Naive thymus-derived CD4-positive, alpha-beta T cell (primary cell): Measurements from ENCODE around the gene UQCRHL. TPM values are rescaled to one million over a fixed set of nuclear protein-coding genes. Genes with fewer than 3 reads are reported as not detected.

Experiments used
- ATAC-seq: fragments of 150-1000 bp; cut with Tn5 transposase; 2 replicates; pipeline ENCODE4 v1.10.0; 2021; ENCODE audit warnings: mild to moderate bottlenecking, moderate library complexity
- CTCF ChIA-PET: fragments of 350-600 bp; sonication (Branson Sonifier 250); formaldehyde crosslinking; loops from one replicate; lab custom pipeline; 2021; ENCODE audit warnings: antibody characterized with exemption; lab: Charles Lee
- POLR2A ChIA-PET: fragments of 350-600 bp; sonication (Branson Sonifier 250); formaldehyde crosslinking; loops from one replicate; lab custom pipeline; 2021; ENCODE audit warnings: antibody characterized with exemption, inconsistent platforms; lab: Charles Lee
- DNase-seq, 9 donors: peaks; one replicate each; pipeline versions ENCODE4 v3.0.0 to v3.0.0-alpha.2; 2020 to 2022; ENCODE audit warnings: mixed read lengths in 1 of 9
- H3K27ac ChIP-seq: one replicate; pipeline ENCODE4 v1.7.0; 2013; ENCODE audit warnings: mild to moderate bottlenecking, low read depth, low read length, moderate library complexity
- H3K27me3 ChIP-seq, 2 donors: one replicate each; pipeline ENCODE4 v1.7.0; 2013; ENCODE audit warnings: low read length in 2 of 2, mild to moderate bottlenecking in 2 of 2, moderate library complexity in 2 of 2; ENCODE audit not compliant: control insufficient read depth in 2 of 2, insufficient read depth in 2 of 2
- H3K36me3 ChIP-seq, 3 experiments: 1 replicate in 2 of 3; 2 replicates in 1 of 3; pipeline ENCODE4 v1.7.0; 2013; ENCODE audit warnings: low read length in 3 of 3, mild to moderate bottlenecking in 3 of 3, moderate library complexity in 1 of 3; ENCODE audit not compliant: insufficient read depth in 3 of 3, control insufficient read depth in 2 of 3
- H3K4me1 ChIP-seq, 2 donors: one replicate each; pipeline ENCODE4 v1.7.0; 2013; ENCODE audit warnings: low read length in 2 of 2, mild to moderate bottlenecking in 2 of 2, moderate library complexity in 1 of 2; ENCODE audit not compliant: control insufficient read depth in 2 of 2, insufficient read depth in 2 of 2
- H3K4me3 ChIP-seq: 2 replicates; pipeline ENCODE4 v1.7.0; 2013; ENCODE audit warnings: mild to moderate bottlenecking, low read length
- H3K9me3 ChIP-seq, 3 experiments: 1 replicate in 2 of 3; 2 replicates in 1 of 3; pipeline ENCODE4 v1.7.0; 2013; ENCODE audit warnings: low read length in 3 of 3; ENCODE audit not compliant: control insufficient read depth in 2 of 3
- H3K27ac Mint-ChIP-seq, 9 donors: one replicate each; pipeline ENCODE4 v1.8.0; 2020 to 2022; ENCODE audit warnings: mixed read lengths in 9 of 9, mild to moderate bottlenecking in 8 of 9, moderate library complexity in 5 of 9, inconsistent platforms in 2 of 9
- H3K27me3 Mint-ChIP-seq, 5 donors: one replicate each; pipeline ENCODE4 v1.8.0; 2021 to 2022; ENCODE audit warnings: mixed read lengths in 5 of 5, mild to moderate bottlenecking in 1 of 5
- H3K36me3 Mint-ChIP-seq, 5 donors: one replicate each; pipeline ENCODE4 v1.8.0; 2020 to 2022; ENCODE audit warnings: mixed read lengths in 5 of 5, mild to moderate bottlenecking in 3 of 5, inconsistent platforms in 1 of 5
- H3K4me1 Mint-ChIP-seq, 7 donors: one replicate each; pipeline ENCODE4 v1.8.0; 2020 to 2022; ENCODE audit warnings: mixed read lengths in 7 of 7, mild to moderate bottlenecking in 3 of 7, inconsistent platforms in 1 of 7
- H3K4me3 Mint-ChIP-seq, 10 donors: one replicate each; pipeline ENCODE4 v1.8.0; 2020 to 2022; ENCODE audit warnings: mild to moderate bottlenecking in 10 of 10, mixed read lengths in 10 of 10, moderate library complexity in 6 of 10, inconsistent platforms in 2 of 10
- H3K9me3 Mint-ChIP-seq, 11 donors: one replicate each; pipeline ENCODE4 v1.8.0; 2020 to 2022; ENCODE audit warnings: mixed read lengths in 11 of 11, mild to moderate bottlenecking in 4 of 11, inconsistent platforms in 1 of 11, moderate library complexity in 1 of 11
- intact Hi-C, 2 donors: fragments of 100-400 bp; cut with micrococcal nuclease; formaldehyde crosslinking; loops; one replicate each; pipeline ENCODE4 v1.15.1; 2023
- polyA plus RNA-seq, 2 donors: library from polyadenylated mRNA; unstranded; fragments of 300-500 nt; fragmentation: Illumina TruSeq; gene quantifications; one replicate each; pipeline ENCODE4 v1.2.3, GENCODE V29; 2021
- total RNA-seq, 6 experiments: library from RNA in 5 of 6; stranded (reverse) in 5 of 6; gene quantifications; 1 replicate in 5 of 6; 2 replicates in 1 of 6; pipeline ENCODE4 v1.2.3 and lab custom pipeline; 2021 to 2026

UQCRHL gene
- total and polyA plus RNA-seq, 7 experiments from 2014 or later, result 0.43 to 1.9 (median 1.1) TPM

DNA sequence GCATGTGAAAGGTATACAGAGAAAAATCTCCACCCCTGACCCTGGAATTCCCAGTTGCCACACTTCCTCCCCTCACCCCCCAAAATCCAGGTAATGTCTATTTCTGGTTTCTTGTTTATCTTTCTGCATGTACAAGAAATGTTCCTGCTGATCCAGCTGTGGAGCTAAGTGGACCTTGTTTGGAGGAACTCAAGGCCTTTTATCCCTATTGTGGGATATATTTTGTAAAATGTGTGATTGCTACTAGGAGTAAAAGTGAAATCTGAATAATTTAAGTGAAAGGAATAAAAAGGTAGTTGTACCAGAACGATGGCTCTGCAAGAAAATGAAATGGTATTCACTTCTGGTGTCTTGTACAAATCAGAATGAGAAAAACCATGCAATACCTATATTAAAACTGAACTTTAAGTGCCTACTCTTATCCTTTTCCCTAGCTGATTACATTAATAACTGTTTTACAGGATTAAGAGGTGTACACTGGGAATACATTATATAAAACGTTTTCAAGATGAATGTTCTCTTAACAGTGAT lies 43.1 kb upstream of the UQCRHL start:
- no peaks in the 10 kb centered on the region for H3K36me3 Mint-ChIP-seq
- H3K27ac ChIP-seq, result peak overlapping the region; percentile 90
- no peaks in the 10 kb centered on the region for H3K27me3 Mint-ChIP-seq
- H3K9me3 ChIP-seq, result no peaks in the 10 kb centered on the region
- H3K4me1 ChIP-seq, result peaks cover 20 to 21% of the 10 kb centered on the region in 2 donors
- ATAC-seq (no peak), DNase-seq (no peak)
- peak overlapping the region in 7 of 9 donors; percentile 25 to 94 (median 85) for H3K27ac Mint-ChIP-seq
- peak overlapping the region; percentile 34 for H3K4me3 ChIP-seq
- no peaks in the 10 kb centered on the region for H3K27me3 ChIP-seq
- POLR2A ChIA-PET, result interaction anchor here (0.6 to 11.0 kb wide), 6 partner anchors 12 to 126 kb away, joined by 3 to 227 read pairs (median 6); partner anchors contain the start of gene ZBTB17
- no peaks in the 10 kb centered on the region for H3K36me3 ChIP-seq
- no peaks in the 10 kb centered on the region for H3K9me3 Mint-ChIP-seq
- intact Hi-C loops, result no loop called here
- CTCF ChIA-PET, result no interaction called here
- H3K4me3 Mint-ChIP-seq, result peak overlapping the region; percentile 77 to 99 (median 97)
- H3K4me1 Mint-ChIP-seq, result peaks cover 17 to 69% (median 46%) of the 10 kb centered on the region in 7 donors

- ChIA-PET POLR2A (interaction anchor here (0.6 to 11.0 kb wide), 8 partner anchors 9 to 126 kb away, joined by 3 to 227 read pairs (median 6); partner anchors contain the start of gene ZBTB17), CTCF (interaction anchor here (0.6 to 0.8 kb wide), 2 partner anchors 34 to 558 kb away, joined by 3 to 4 read pairs; no protein-coding TSS in a partner anchor)
- Histone ChIP-seq H3K27ac (peak overlapping the region; percentile 90), H3K4me3 (peak overlapping the region; percentile 74), H3K36me3 (no peaks in the 10 kb centered on the region), H3K4me1 (peaks cover 20 to 23% of the 10 kb centered on the region in 2 donors), H3K9me3 (no peaks in the 10 kb centered on the region), H3K27me3 (no peaks in the 10 kb centered on the region)
- Mint-ChIP-seq H3K27me3 (no peaks in the 10 kb centered on the region), H3K36me3 (no peaks in the 10 kb centered on the region), H3K4me1 (peaks cover 21 to 70% (median 48%) of the 10 kb centered on the region in 7 donors), H3K27ac (peak overlapping the region; percentile 88 to 97 (median 94)), H3K4me3 (peak overlapping the region; percentile 89 to 99 (median 98)), H3K9me3 (no peaks in the 10 kb centered on the region)
- intact Hi-C loops, result loop anchor here (1.0 to 5.0 kb wide), 6 partner anchors 35 to 502 kb away; partner anchors contain the start of gene FBXO42 (in 1 of the 2)
- DNase-seq (peak in 8 of 9 donors; percentile 5 to 47 (median 18)), ATAC-seq (no peak)
Observed at GRCh38 chr1:15849775-15850324, 42.4 kb upstream of the UQCRHL start.

DNA sequence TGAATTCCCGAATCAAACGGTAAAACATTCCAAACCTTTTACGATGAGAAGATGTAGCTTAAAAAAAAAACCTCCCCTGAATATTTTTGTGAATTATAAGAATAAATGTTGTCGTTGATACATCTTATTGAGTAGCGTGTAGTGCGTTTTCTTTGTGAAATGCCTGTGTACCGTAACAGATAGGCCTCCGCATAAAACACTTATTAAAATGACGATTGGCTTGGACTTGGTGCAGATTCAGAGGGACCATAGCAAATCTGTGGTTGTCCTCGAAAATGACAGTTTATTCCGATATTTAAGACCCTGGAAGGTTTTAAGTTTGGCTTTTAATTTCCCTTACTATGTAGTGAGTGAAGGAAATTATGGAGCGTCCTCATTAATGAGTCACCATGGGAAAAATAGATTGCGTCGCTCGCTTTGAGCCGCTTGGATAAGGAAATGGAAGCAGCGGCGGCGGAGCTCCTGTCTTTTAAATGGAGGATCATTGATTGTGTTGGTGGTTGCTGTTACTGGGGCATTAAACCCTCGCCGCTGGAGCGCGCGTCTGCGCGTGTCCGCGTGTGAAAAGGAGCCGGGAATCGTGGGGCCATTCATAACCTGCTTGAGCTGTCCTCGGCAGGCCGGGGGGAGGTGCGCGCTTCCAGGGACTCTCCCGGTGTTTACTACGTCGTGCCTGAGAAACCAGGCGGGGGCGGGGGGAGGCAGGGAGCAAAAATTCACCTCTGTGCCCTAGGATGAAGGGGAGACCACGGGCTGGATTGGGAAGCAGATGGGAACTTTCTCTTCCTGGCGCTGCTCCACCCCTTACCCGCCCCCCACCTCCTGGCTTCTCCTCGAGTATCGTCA lies 41.7 kb upstream of the UQCRHL start:
- CTCF ChIA-PET, result interaction anchor here (0.6 to 0.8 kb wide), 2 partner anchors 33 to 558 kb away, joined by 3 to 4 read pairs; no protein-coding TSS in a partner anchor
- no peaks in the 10 kb centered on the region for H3K9me3 Mint-ChIP-seq
- H3K27me3 Mint-ChIP-seq, result no peaks in the 10 kb centered on the region
- ATAC-seq (no peak), DNase-seq (peak; percentile 43 to 76 (median 62))
- H3K27ac ChIP-seq, result peak overlapping the region; percentile 90
- H3K4me3 Mint-ChIP-seq, result peak overlapping the region; percentile 89 to 99 (median 98)
- H3K4me1 ChIP-seq, result peaks cover 20 to 26% of the 10 kb centered on the region in 2 donors
- H3K36me3 Mint-ChIP-seq, result no peaks in the 10 kb centered on the region
- no peaks in the 10 kb centered on the region for H3K9me3 ChIP-seq
- H3K36me3 ChIP-seq, result no peaks in the 10 kb centered on the region
- H3K4me1 Mint-ChIP-seq, result peaks cover 21 to 66% (median 46%) of the 10 kb centered on the region in 7 donors
- intact Hi-C loops, result loop anchor here (1.0 to 5.0 kb wide), 6 partner anchors 34 to 503 kb away; partner anchors contain the start of gene FBXO42 (in 1 of the 2)
- H3K4me3 ChIP-seq, result peak overlapping the region; percentile 74
- POLR2A ChIA-PET, result interaction anchor here (0.6 to 11.0 kb wide), 12 partner anchors 9 to 1056 kb away, joined by 3 to 227 read pairs (median 6); partner anchors contain the start of gene ZBTB17
- H3K27ac Mint-ChIP-seq, result peak overlapping the region; percentile 88 to 97 (median 94)
- no peaks in the 10 kb centered on the region for H3K27me3 ChIP-seq

GRCh38 chr1:15848143-15848928 lies 40.9 kb upstream of the UQCRHL start:
- H3K4me3 ChIP-seq, result peak overlapping the region; percentile 74
- intact Hi-C loops, result loop anchor here (1.0 to 5.0 kb wide), 6 partner anchors 33 to 504 kb away; partner anchors contain the start of gene FBXO42 (in 1 of the 2)
- no peaks in the 10 kb centered on the region for H3K27me3 ChIP-seq
- ChIA-PET CTCF (interaction anchor here (1.0 to 1.4 kb wide), 3 partner anchors 10 to 33 kb away, joined by 5 to 9 read pairs (median 5); no protein-coding TSS in a partner anchor), POLR2A (interaction anchor here (0.6 to 11.0 kb wide), 13 partner anchors 10 to 1057 kb away, joined by 3 to 227 read pairs (median 6); partner anchors contain the start of gene ZBTB17)
- no peaks in the 10 kb centered on the region for H3K9me3 ChIP-seq
- Mint-ChIP-seq H3K9me3 (no peaks in the 10 kb centered on the region), H3K4me3 (peak overlapping the region; percentile 93 to 99 (median 98)), H3K36me3 (no peaks in the 10 kb centered on the region), H3K27ac (peak overlapping the region; percentile 88 to 97 (median 94)), H3K4me1 (peaks cover 21 to 69% (median 50%) of the 10 kb centered on the region in 7 donors), H3K27me3 (no peaks in the 10 kb centered on the region)
- ATAC-seq, result peak; percentile 4
- H3K4me1 ChIP-seq, result peaks cover 20 to 26% of the 10 kb centered on the region in 2 donors
- no peaks in the 10 kb centered on the region for H3K36me3 ChIP-seq
- peak overlapping the region; percentile 90 for H3K27ac ChIP-seq
- peak; percentile 33 to 63 (median 56) for DNase-seq

DNA sequence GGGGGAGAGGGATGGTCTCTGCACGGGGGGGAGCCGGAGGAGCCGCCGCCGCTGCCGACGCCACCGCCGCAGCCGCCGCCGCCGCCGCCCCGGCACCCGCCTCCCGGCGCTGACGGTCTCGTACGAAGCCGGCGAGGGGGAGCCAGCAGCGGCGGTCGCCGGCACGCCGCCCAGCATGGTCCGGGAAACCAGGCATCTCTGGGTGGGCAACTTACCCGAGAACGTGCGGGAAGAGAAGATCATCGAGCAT lies 40.4 kb upstream of the UQCRHL start:
- ATAC-seq, result no peak
- H3K27me3 Mint-ChIP-seq, result no peaks in the 10 kb centered on the region
- H3K27ac Mint-ChIP-seq, result peak overlapping the region in 6 of 9 donors; percentile 78 to 95 (median 88)
- no peaks in the 10 kb centered on the region for H3K9me3 Mint-ChIP-seq
- ChIA-PET POLR2A (interaction anchor here (0.9 to 11.0 kb wide), 10 partner anchors 10 to 1057 kb away, joined by 3 to 227 read pairs (median 6); partner anchors contain the start of gene ZBTB17), CTCF (interaction anchor here (1.0 to 1.4 kb wide), 3 partner anchors 10 to 32 kb away, joined by 5 to 9 read pairs (median 5); no protein-coding TSS in a partner anchor)
- peaks cover 20 to 26% of the 10 kb centered on the region in 2 donors for H3K4me1 ChIP-seq
- intact Hi-C loops, result loop anchor here (1.0 to 5.0 kb wide), 9 partner anchors 13 to 504 kb away; partner anchors contain the start of genes CASP9 (in 1 of the 2), FBXO42 (in 1 of the 2) and ZBTB17 (in 1 of the 2)
- peaks cover 21 to 69% (median 50%) of the 10 kb centered on the region in 7 donors for H3K4me1 Mint-ChIP-seq
- no peaks in the 10 kb centered on the region for H3K9me3 ChIP-seq
- H3K27me3 ChIP-seq, result no peaks in the 10 kb centered on the region
- H3K27ac ChIP-seq, result peak overlapping the region; percentile 90
- no peaks in the 10 kb centered on the region for H3K36me3 Mint-ChIP-seq
- H3K4me3 ChIP-seq, result peak overlapping the region; percentile 74
- H3K4me3 Mint-ChIP-seq, result peak overlapping the region; percentile 74 to 98 (median 94)
- no peaks in the 10 kb centered on the region for H3K36me3 ChIP-seq
- no peak for DNase-seq
